Stimulated activated naive B cell treated with anti-CD40 and anti-IgM and Interleukin-4, amounts not matched to agents 10 μg/mL and 1 μg/mL and 100 μg/mL, for 72 hours (primary cell): ENCODE measurements around the gene TNXB.
"Not testable (repeated sequence)": the region's sequence is repeated elsewhere in the genome, so short reads cannot be mapped to it uniquely, and the experiment has no call there.

Source experiments
- ATAC-seq, 2 donors: fragments of 150-1000 bp; cut with Tn5 transposase; replicated peaks; 2 replicates each; pipeline ENCODE4 v1.10.0; 2021; ENCODE audit warnings: moderate library complexity in 1 of 2
- DNase-seq: peaks from one replicate; pipeline ENCODE4 v3.0.0; 2021
- H3K27ac Mint-ChIP-seq: one replicate; pipeline ENCODE4 v1.8.0; 2022; ENCODE audit warnings: mild to moderate bottlenecking, mixed read lengths
- H3K27me3 Mint-ChIP-seq, 2 donors: one replicate each; pipeline ENCODE4 v1.8.0; 2022; ENCODE audit warnings: mixed read lengths in 2 of 2
- H3K36me3 Mint-ChIP-seq, 2 donors: one replicate each; pipeline ENCODE4 v1.8.0; 2022; ENCODE audit warnings: mixed read lengths in 2 of 2, mild to moderate bottlenecking in 1 of 2
- H3K4me1 Mint-ChIP-seq, 2 donors: one replicate each; pipeline ENCODE4 v1.8.0; 2022; ENCODE audit warnings: mixed read lengths in 2 of 2, mild to moderate bottlenecking in 1 of 2
- H3K4me3 Mint-ChIP-seq, 2 donors: one replicate each; pipeline ENCODE4 v1.8.0; 2022; ENCODE audit warnings: mild to moderate bottlenecking in 2 of 2, mixed read lengths in 2 of 2, moderate library complexity in 1 of 2
- H3K9me3 Mint-ChIP-seq, 2 donors: one replicate each; pipeline ENCODE4 v1.8.0; 2022; ENCODE audit warnings: mixed read lengths in 2 of 2, mild to moderate bottlenecking in 1 of 2

TNXB gene

DNA sequence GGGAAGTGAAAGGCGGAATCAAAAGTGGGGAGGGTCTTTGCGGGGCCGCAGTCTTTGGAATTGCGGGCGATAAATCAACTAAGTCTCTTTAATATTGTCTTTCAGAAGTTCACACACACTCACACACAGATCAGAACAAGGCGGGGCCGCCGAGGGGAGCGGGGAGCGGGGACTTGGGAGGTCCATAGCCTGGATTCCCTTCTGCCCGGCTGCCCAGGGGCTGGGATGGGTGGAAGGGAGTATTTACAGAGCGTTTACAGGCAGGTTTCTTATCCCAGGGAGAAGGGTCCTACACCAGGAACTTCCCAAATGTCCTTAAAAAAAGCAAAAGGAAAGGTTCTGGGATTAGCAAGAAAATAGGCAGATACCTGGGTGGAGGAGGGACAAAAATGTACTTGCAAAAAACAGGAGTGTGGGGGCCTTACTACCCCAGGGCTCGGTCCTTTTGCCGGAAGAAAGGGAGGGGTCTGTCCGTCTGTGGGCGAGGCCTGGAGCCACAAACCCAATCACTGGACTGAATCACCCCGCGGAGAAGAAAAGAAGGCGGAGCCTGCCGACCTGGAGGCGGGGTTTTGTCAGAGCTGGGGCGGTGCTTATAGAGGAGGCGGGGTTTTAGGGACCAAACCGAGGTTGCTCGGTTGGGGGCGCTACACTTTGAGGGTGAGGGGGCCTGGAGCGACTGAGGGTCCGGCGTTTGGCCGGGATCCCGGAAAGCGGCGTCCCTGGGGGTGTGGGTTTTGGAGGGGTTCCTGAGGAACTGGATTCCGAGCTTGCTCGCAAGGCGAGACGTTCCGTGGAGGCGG, 39.4 kb upstream of the TNXB start:
- Mint-ChIP-seq H3K9me3 (no peaks in the 10 kb centered on the region), H3K36me3 (peaks cover 3 to 12% of the 10 kb centered on the region in 2 donors), H3K27ac (no peak overlapping the region), H3K27me3 (peaks cover 69 to 75% of the 10 kb centered on the region in 2 donors), H3K4me3 (peak overlapping the region; percentile 77 to 87), H3K4me1 (peaks cover 31 to 37% of the 10 kb centered on the region in 2 donors)
- DNase-seq (peak; percentile 45), ATAC-seq (peak; percentile 72 to 77)

DNA sequence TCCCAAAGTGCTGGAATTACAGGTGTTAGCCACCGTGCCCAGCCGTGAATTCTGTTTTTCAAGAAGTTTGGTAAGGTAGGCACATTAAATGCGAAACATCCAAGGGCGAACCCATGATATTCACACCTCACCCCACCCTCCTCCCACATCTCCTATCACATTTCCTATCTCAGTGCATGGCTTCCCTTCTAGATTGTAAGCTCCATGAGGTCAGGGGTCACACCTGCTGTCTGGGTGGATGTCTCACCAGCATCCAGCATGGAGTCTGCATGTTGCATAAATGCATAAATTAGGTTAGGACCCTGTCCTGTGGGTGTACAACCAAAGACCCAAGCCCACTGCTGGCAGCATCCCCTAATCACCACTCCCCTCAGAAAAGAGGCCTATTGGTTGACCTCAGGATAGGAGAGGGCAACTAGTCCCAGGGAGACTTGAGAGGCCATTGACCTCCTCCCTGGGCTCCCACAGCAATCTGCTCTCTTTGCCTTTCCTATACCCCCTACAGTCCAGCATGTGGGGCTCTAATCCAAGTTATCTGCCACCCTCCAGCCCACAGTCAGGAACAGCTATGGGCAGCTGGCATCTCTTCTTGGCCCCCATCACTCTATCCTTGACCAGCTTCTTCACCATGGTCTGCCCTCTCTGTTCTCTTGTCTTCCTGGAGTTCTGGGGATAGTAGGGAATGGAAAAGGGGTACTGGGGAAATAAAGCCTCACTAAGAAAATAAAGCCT, 38.4 kb upstream of the TNXB start:
- Mint-ChIP-seq H3K4me1 (peaks cover 24 to 30% of the 10 kb centered on the region in 2 donors), H3K27me3 (peaks cover 61 to 66% of the 10 kb centered on the region in 2 donors), H3K36me3 (peaks cover 3 to 12% of the 10 kb centered on the region in 2 donors), H3K27ac (no peak overlapping the region), H3K4me3 (no peak overlapping the region), H3K9me3 (no peaks in the 10 kb centered on the region)
- DNase-seq (no peak), ATAC-seq (no peak)

DNA sequence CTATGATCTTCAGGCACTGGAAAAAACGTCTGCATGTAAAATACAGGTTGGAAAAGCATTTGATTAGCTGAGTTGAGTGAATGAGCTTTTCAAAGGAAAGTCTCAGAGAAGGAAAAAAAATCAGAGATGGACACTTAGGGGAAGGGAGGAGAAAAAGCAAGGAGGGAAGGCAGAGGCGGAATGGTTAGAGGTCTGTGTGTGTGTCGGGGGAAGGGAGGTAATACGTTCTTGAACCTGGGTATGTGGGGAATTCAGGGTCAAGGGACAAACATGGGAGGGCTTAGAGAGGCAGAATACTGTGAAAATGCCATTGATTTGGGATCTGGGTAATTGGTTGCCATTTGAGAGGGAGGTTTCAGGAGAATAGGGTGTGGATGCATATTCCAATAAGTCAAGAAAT, 37.5 kb upstream of the TNXB start:
- Mint-ChIP-seq H3K4me1 (peaks cover 24 to 26% of the 10 kb centered on the region in 2 donors), H3K9me3 (no peaks in the 10 kb centered on the region), H3K27ac (no peak overlapping the region), H3K4me3 (no peak overlapping the region), H3K27me3 (peaks cover 58 to 64% of the 10 kb centered on the region in 2 donors), H3K36me3 (peaks cover 3 to 12% of the 10 kb centered on the region in 2 donors)
- ATAC-seq, result no peak
- DNase-seq, result no peak

DNA sequence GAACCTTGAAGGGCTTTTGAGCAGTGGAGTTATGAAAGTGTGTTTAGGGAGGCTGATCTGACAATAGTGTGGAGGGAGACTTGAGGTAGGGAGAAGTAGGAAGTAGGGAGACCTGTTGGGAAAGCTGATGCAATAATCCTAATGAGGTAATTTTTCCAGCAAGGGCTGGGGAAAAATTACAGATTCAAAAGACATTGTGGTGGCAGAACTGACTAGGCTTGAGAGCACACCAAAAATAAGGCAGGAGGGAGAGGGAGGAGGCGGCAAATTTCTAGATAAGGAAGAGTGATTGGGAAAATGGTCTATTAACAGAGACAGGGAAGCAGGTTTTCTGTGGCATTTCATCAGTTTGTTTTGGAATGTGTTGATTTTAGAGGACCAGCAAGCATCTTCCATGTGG, 37.1 kb upstream of the TNXB start:
- Mint-ChIP-seq H3K36me3 (peaks cover 3 to 12% of the 10 kb centered on the region in 2 donors), H3K9me3 (no peaks in the 10 kb centered on the region), H3K4me3 (no peak overlapping the region), H3K4me1 (peaks cover 21 to 24% of the 10 kb centered on the region in 2 donors), H3K27ac (no peak overlapping the region), H3K27me3 (peaks cover 57 to 64% of the 10 kb centered on the region in 2 donors)
- DNase-seq (no peak), ATAC-seq (no peak)

DNA sequence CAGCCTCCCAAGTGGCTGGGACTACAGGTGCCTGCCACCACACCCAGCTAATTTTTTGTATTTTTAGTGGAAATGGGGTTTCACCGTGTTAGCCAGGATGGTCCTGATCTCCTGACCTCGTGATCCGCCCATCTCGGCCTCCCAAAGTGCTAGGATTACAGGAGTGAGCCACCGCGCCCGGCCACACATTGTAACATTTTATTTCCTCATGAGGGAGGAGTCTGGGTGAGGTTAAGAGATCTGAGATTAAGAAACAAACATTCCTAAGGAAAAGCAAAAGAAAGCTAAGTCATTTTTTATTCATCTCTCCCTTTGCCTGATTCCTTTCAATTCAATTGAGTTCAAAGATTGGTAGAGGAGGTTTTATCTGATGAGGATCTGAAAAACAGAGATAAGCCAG, 35.1 kb upstream of the TNXB start:
- H3K27ac Mint-ChIP-seq, H3K4me3 Mint-ChIP-seq, H3K9me3 Mint-ChIP-seq, ATAC-seq, DNase-seq: not testable (repeated sequence)
- peaks cover 13% of the 10 kb centered on the region in 2 donors for H3K4me1 Mint-ChIP-seq
- peaks cover 44 to 51% of the 10 kb centered on the region in 2 donors for H3K27me3 Mint-ChIP-seq
- peaks cover 3 to 12% of the 10 kb centered on the region in 2 donors for H3K36me3 Mint-ChIP-seq

DNA sequence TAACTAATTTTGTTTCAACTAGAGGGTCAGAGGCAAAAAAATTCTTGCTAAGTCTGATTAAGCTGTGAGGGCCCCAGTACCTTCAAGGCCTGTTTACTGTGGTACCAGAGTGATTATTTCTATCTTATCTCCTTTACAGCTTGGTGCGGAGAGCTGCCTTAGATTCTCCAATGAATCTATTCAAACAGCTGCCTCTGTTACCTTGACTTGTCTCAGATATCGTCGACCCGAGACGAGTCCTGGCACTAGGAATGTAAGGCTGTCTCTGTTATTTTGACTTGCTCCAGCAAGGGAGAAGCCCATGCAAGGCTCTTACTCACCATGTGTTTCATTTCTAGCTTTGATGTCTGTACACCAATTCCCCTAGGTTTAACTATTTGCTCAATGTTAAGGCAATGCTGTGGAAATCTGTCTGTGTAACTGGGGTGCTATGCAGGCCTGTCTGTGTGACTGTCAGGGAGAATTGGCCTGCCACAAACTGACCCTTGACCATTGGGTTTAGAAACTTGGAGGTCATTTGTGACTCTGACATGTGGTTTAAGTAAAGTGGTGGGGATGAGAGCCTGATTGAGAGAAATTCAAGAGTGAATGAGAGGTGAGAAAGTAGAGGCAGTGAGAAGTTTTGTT, 31.4 kb upstream of the TNXB start:
- Mint-ChIP-seq H3K4me1 (no peaks in the 10 kb centered on the region), H3K27me3 (peaks cover 13 to 17% of the 10 kb centered on the region in 2 donors), H3K36me3 (no peaks in the 10 kb centered on the region), H3K9me3 (no peaks in the 10 kb centered on the region), H3K4me3 (no peak overlapping the region), H3K27ac (no peak overlapping the region)
- DNase-seq, result no peak
- ATAC-seq, result no peak

DNA sequence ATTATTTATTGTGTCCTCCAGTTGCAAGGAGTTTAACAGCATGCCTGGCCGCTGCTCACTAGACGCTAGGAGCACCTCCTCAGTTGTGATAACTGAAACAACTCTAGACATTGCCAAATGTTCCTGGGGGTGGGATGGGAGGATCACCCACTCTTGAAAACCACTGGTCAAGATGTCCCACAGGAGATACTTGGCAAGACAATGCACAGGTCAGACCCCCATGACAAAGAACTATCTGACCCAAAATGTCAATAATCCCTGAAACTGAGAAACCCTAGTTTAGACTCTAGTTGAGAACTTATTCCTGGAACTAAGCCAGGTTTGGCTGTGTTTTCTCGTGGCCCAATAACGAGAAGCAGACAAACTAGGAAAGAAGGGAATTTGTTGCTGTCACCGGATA, 30.5 kb upstream of the TNXB start:
- H3K4me1 Mint-ChIP-seq, result no peaks in the 10 kb centered on the region
- no peak for DNase-seq
- ATAC-seq, result no peak
- no peaks in the 10 kb centered on the region for H3K9me3 Mint-ChIP-seq
- H3K27me3 Mint-ChIP-seq, result peaks cover 13 to 27% of the 10 kb centered on the region in 2 donors
- H3K36me3 Mint-ChIP-seq, result no peaks in the 10 kb centered on the region
- no peak overlapping the region for H3K4me3 Mint-ChIP-seq
- H3K27ac Mint-ChIP-seq, result no peak overlapping the region

DNA sequence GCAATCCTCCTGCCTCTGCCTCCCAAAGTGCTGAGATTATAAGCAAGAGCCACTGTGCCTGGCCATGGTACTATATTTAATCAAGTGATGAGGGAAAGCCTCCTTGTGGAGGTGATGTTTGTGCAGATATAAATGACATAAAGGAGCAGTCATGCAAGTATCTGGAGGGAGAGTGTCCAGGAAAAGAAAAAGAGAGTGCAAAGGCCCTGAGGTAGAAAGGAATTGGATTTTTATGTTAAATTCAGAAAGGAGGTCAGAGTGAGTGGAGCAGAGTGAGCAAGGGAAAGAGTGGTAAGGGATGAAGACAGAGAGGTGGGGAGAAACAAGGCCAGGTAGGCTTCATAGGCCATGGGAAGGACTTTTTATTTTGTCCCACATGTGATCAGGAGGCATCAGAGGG, 28.3 kb upstream of the TNXB start:
- peaks cover 16 to 35% of the 10 kb centered on the region in 2 donors for H3K27me3 Mint-ChIP-seq
- no peak for ATAC-seq
- H3K4me3 Mint-ChIP-seq, result no peak overlapping the region
- H3K36me3 Mint-ChIP-seq, result no peaks in the 10 kb centered on the region
- H3K4me1 Mint-ChIP-seq, result no peaks in the 10 kb centered on the region
- H3K27ac Mint-ChIP-seq, result no peak overlapping the region
- no peak for DNase-seq
- H3K9me3 Mint-ChIP-seq, result no peaks in the 10 kb centered on the region

DNA sequence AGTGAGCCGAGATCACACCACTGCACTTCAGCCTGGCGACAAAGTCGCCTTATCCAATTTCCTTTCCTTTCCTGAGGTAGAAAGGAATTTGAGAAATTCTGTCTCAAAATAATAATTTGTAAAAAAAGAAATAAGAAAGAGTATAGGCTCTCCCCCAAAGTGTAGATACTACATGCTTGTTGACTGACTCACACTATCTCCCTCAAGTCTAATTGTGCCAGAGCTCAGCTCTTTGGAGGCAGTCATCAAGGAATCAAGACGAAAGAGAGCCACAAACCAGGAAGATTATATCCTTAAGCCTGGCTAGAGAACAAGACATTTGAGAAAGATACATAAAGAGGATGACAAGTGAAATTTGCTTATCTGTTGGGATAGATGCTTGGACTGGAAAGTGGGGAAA, 24.6 kb upstream of the TNXB start:
- no peak for DNase-seq
- Mint-ChIP-seq H3K4me1 (peaks cover 6 to 20% of the 10 kb centered on the region in 2 donors), H3K27ac (no peak overlapping the region), H3K27me3 (peaks cover 4 to 19% of the 10 kb centered on the region in 2 donors), H3K9me3 (no peaks in the 10 kb centered on the region), H3K36me3 (peaks cover 0 to 2% of the 10 kb centered on the region in 2 donors), H3K4me3 (no peak overlapping the region)
- ATAC-seq, result no peak

DNA sequence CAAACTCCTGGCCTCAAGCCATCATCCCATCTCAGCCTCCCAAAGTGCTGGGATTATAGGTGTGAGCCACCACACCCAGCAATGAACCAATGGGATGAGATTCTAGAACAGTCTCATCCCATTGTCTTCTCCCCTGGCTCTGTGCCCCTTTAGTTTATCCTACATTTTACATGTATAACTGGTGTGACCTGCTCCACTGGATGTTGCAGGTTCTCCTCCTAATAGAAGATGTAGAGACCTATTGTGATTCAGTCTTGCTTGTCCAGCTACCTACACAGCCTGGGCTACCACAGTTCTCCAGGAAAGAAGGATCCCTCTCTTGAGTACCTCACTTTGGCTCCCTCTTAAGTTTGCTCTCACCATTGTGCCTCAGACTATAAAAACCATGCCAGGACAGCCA, 23.0 kb upstream of the TNXB start:
- Mint-ChIP-seq H3K36me3 (peaks cover 4 to 6% of the 10 kb centered on the region in 2 donors), H3K4me3 (no peak overlapping the region), H3K27me3 (peaks cover 4 to 19% of the 10 kb centered on the region in 2 donors), H3K4me1 (peaks cover 12 to 32% of the 10 kb centered on the region in 2 donors), H3K9me3 (no peaks in the 10 kb centered on the region), H3K27ac (no peak overlapping the region)
- DNase-seq (no peak), ATAC-seq (no peak)

DNA sequence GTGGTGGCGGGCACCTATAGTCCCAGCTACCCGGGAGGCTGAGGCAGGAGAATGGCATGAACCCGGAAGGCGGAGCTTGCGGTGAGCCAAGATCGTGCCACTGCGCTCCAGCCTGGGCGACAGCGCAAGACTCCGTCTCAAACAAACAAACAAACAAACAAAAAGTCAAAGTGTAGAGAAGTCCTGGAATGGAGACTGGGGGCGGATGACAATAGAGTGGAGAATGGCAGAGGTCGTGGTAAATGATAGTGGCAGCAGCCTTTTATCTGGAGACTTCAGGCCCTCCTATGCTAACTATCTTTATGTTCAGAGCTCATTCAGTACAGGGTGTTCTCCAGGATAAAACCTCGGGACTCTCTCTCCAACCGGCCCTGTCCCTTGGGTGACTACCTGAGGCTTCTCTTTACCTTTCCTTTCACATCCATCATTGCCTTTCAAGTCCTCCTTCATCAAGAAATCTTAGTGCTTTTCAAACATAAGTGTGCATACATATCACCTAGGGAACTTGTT, 22.4 kb upstream of the TNXB start:
- Mint-ChIP-seq H3K27me3 (peaks cover 4 to 19% of the 10 kb centered on the region in 2 donors), H3K36me3 (peaks cover 9 to 12% of the 10 kb centered on the region in 2 donors), H3K9me3 (no peaks in the 10 kb centered on the region), H3K4me1 (peaks cover 17 to 39% of the 10 kb centered on the region in 2 donors), H3K4me3 (peak overlapping the region; percentile 22 to 38), H3K27ac (no peak overlapping the region)
- ATAC-seq, result no peak
- DNase-seq, result no peak

DNA sequence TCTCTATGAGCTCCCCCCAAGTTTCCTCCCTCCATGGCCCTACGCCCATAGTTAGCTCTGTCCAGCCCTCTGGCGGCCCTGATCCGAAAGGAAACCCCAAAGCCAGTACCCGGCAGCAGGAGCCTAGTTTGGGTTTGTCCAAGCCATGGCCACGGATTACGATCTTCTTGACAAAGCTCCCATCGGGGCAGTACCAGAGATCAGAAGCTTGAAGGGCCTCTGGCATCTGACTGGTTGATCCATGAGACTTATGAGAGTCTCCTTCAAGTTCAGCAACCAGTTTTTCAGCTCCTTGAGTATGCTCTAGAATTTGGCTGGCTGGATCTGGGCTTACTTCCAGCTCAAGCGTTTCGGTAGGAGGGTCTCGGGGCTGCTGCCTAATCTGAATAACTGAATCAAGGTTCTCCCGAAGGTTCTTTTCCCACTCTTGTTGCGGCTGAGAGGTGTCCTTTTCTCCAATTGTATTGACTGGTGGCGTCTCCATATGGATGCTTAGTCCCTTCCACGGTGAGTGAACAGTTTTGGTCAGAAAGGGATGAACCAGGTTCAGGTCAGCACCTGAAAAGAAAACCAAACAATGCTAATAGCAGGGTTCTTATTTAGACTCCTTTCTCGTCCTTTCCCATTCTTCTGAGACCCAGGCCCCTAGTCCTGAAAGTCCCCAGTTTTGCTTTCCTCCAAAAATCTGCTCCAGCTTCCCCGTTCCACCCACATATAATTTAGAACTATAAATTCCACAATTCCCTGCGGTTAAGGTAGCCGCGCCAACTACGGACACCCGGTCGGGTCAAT, 20.4 kb upstream of the TNXB start:
- Mint-ChIP-seq H3K4me1 (peaks cover 20 to 51% of the 10 kb centered on the region in 2 donors), H3K36me3 (peaks cover 16 to 20% of the 10 kb centered on the region in 2 donors), H3K4me3 (peak overlapping the region; percentile 91 to 99), H3K27ac (peak overlapping the region; percentile 95), H3K9me3 (no peaks in the 10 kb centered on the region), H3K27me3 (peaks cover 4 to 8% of the 10 kb centered on the region in 2 donors)
- ATAC-seq (no peak), DNase-seq (no peak)

DNA sequence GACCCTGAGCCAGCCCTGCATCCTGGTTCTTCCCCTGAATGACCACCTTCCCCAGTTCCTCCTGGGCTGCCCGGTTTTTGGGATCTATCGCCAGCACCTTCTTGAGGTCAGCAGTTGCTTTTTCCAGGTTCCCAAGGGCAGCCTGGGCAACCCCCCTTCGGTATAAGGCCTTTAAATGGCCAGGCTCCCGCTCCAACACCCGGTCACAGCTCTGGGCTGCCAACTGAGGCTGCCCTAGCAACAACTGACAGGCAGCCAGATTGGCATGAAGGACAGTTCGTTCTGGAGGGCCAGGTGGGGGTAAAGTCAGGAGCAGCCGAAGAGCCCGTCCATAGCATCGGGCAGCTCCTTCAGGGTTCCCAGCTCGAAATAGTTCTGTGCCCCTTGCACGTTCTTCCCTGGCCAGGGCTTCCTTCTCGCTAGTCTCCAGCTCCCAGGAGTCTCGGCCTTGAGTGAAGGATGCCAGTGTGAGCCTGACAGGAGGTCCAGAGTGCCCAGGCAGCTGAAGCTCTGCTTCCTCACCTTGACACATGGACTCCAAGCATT, 19.7 kb upstream of the TNXB start:
- DNase-seq (no peak), ATAC-seq (no peak)
- Mint-ChIP-seq H3K27me3 (peaks cover under 1 to 5% of the 10 kb centered on the region in 2 donors), H3K36me3 (peaks cover 22 to 26% of the 10 kb centered on the region in 2 donors), H3K9me3 (no peaks in the 10 kb centered on the region), H3K4me1 (peaks cover 24 to 58% of the 10 kb centered on the region in 2 donors), H3K4me3 (peak overlapping the region; percentile 98 to 99), H3K27ac (peak overlapping the region; percentile 99)
